GM12878 (cell line): ENCODE measurements around the gene C17orf107. TPM values are rescaled to one million over a fixed set of nuclear protein-coding genes. Genes with fewer than 3 reads are reported as not detected.
"Not testable (repeated sequence)": the region's sequence is repeated elsewhere in the genome, so short reads cannot be mapped to it uniquely, and the experiment has no call there.

ENCODE experiments used
- ATAC-seq: fragments of 200-7000 bp; cut with Tn5 transposase; 3 replicates; pipeline ENCODE4 v1.9.1; 2020; ENCODE audit warnings: mild to moderate bottlenecking, moderate library complexity
- BruUV-seq: library from RNA; stranded (reverse); fragments of 400-500 nt; replicated peaks from 2 replicates; lab custom pipeline; 2021; lab: Mats Ljungman, UMichigan
- CTCF ChIA-PET: fragments of 300-600 bp; sonication (Branson Sonifier 250); formaldehyde crosslinking; extraction: SDS; loops from one replicate; lab custom pipeline; 2021; ENCODE audit warnings: inconsistent platforms; lab: Yijun Ruan, JAX
- POLR2A ChIA-PET: fragments of 350-600 bp; formaldehyde crosslinking; extraction: SDS; loops from one replicate; lab custom pipeline; 2021; ENCODE audit warnings: inconsistent platforms; lab: Charles Lee
- RAD21 ChIA-PET: fragments of 300-600 bp; sonication (Branson Sonifier 250); formaldehyde crosslinking; loops from one replicate; lab custom pipeline; 2023; ENCODE audit warnings: antibody characterized with exemption; ENCODE audit not compliant: unreplicated experiment; lab: Charles Lee
- SMC1A ChIA-PET: fragments of 300-600 bp; sonication (Branson Sonifier 250); formaldehyde crosslinking; loops from one replicate; lab custom pipeline; 2023; ENCODE audit not compliant: unreplicated experiment, uncharacterized antibody; lab: Charles Lee
- DNase-seq: peaks from one replicate; pipeline ENCODE4 v3.0.0-alpha.2; 2011; ENCODE audit warnings: low read depth, low spot score
- FAIRE-seq: peaks from 3 replicates; lab custom pipeline; 2011; peaks lifted over from hg19 to GRCh38; lab: Jason Lieb, UNC
- H2AFZ ChIP-seq: 2 replicates; pipeline ENCODE4 v1.6.0; 2011; ENCODE audit warnings: low read depth, low read length, control low read depth; ENCODE audit not compliant: control insufficient read depth
- H3K27ac ChIP-seq: 2 replicates; pipeline ENCODE4 v1.5.1; 2011; ENCODE audit warnings: control low read depth; ENCODE audit not compliant: control insufficient read depth, insufficient read depth
- H3K27me3 ChIP-seq, 2 experiments: replicated peaks in 1 of 2; 2 replicates each; pipeline versions ENCODE4 v1.6.0 to v1.6.1; 2011; ENCODE audit warnings: low read length in 1 of 2; ENCODE audit not compliant: control insufficient read depth in 2 of 2, insufficient read depth in 2 of 2
- H3K36me3 ChIP-seq, 2 experiments: 2 replicates each; pipeline ENCODE4 v1.5.1; 2011; ENCODE audit warnings: low read length in 1 of 2; ENCODE audit not compliant: control insufficient read depth in 2 of 2, insufficient read depth in 2 of 2
- H3K4me1 ChIP-seq: 2 replicates; pipeline ENCODE4 v1.6.1; 2011; ENCODE audit warnings: mild to moderate bottlenecking, low read length, moderate library complexity, mixed read lengths; ENCODE audit not compliant: control insufficient read depth, insufficient read depth
- H3K4me2 ChIP-seq: 2 replicates; pipeline ENCODE4 v1.6.0; 2011; ENCODE audit warnings: control low read depth; ENCODE audit not compliant: control insufficient read depth, insufficient read depth
- H3K4me3 ChIP-seq: fragments of 200-600 bp; sonication (generic); 2 replicates; pipeline ENCODE4 v1.5.1; 2016
- H3K79me2 ChIP-seq: 2 replicates; pipeline ENCODE4 v1.6.0; 2011; ENCODE audit warnings: low read length; ENCODE audit not compliant: control insufficient read depth, insufficient read depth
- H3K9ac ChIP-seq: 2 replicates; pipeline ENCODE4 v1.8.0; 2011; ENCODE audit warnings: low read length, control low read depth, mixed read lengths; ENCODE audit not compliant: control insufficient read depth, insufficient read depth
- H3K9me3 ChIP-seq: replicated peaks from 3 replicates; pipeline ENCODE4 v1.5.1; 2011; ENCODE audit warnings: mild to moderate bottlenecking, low read length; ENCODE audit not compliant: control insufficient read depth, insufficient read depth
- H4K20me1 ChIP-seq: 2 replicates; pipeline ENCODE4 v1.6.0; 2011; ENCODE audit not compliant: control insufficient read depth, insufficient read depth
- CBFB ChIP-seq: IDR thresholded peaks from 2 replicates; pipeline ENCODE4 v1.6.1; 2016; ENCODE audit warnings: antibody characterized with exemption, low read depth
- GATAD2B ChIP-seq: fragments of 450-650 bp; conservative IDR thresholded peaks from 2 replicates; pipeline ENCODE4 v1.6.1; 2017; ENCODE audit warnings: low read depth, mild to moderate bottlenecking, moderate library complexity
- IRF4 ChIP-seq: IDR thresholded peaks from 2 replicates; pipeline ENCODE4 v1.6.1; 2011; ENCODE audit warnings: low read depth, low read length
- MXI1 ChIP-seq: fragments of 150-350 bp; IDR thresholded peaks from 2 replicates; pipeline ENCODE4 v1.6.1; 2011; ENCODE audit warnings: low read depth, mild to moderate bottlenecking, inconsistent platforms, low read length, improper control_type of control experiment
- NFYA ChIP-seq: IDR thresholded peaks from 2 replicates; pipeline ENCODE4 v1.6.1; 2011; ENCODE audit warnings: low read depth, mild to moderate bottlenecking, low read length, improper control_type of control experiment, borderline replicate concordance
- RB1 ChIP-seq: fragments of 450-650 bp; formaldehyde crosslinking; IDR thresholded peaks from 2 replicates; pipeline ENCODE4 v1.6.1; 2017; ENCODE audit warnings: mild to moderate bottlenecking, borderline replicate concordance
- WGBS: methylation state at CpG from one replicate; pipeline ENCODE4 v1.1.6; 2016; ENCODE audit warnings: low lambda C conversion rate; ENCODE audit not compliant: insufficient replicate concordance, insufficient coverage; ENCODE audit errors: missing lambda C conversion rate; 5-methylcytosine and 5-hydroxymethylcytosine counted together
- in situ Hi-C: fragments of 300-500 bp; cut with MboI; formaldehyde crosslinking; loops from 9 replicates; pipeline ENCODE4 v1.14.3; 2018; ENCODE audit warnings: mixed read lengths
- intact Hi-C: fragments of 100-400 bp; cut with micrococcal nuclease; formaldehyde crosslinking; loops from one replicate; pipeline ENCODE4 v1.14.2; 2022; ENCODE audit not compliant: unreplicated experiment
- polyA plus RNA-seq, 11 experiments: library from polyadenylated mRNA; depleted of rRNA in 4 of 11; unstranded in 6 of 11; stranded (reverse) in 5 of 11; fragments of >200 nt; fragmentation: Nextera tagmentation in 4 of 11; fragmentation: Illumina TruSeq in 1 of 11; extraction: Ambion mirVana in 4 of 11; extraction: Trizol in 1 of 11; gene quantifications; 1 replicate in 1 of 11; 2 replicates in 10 of 11; pipeline versions ENCODE4 v1.2.1 to v1.2.3, GENCODE V29; 2011 to 2016; ENCODE audit warnings: inconsistent platforms in 2 of 11, missing spikeins in 2 of 11, low read depth in 1 of 11
- total RNA-seq, 4 experiments: library from RNA; depleted of rRNA in 3 of 4; stranded (reverse); fragments of >200 nt in 3 of 4; fragmentation: Illumina TruSeq in 1 of 4; extraction: Trizol in 1 of 4; gene quantifications; 2 replicates each; pipeline versions ENCODE4 v1.2.1 to v1.2.3, GENCODE V29; 2013 to 2021
- TF ChIP-seq, protein P1 (sequence below): fragments of 450-650 bp; IDR thresholded peaks from 2 replicates; pipeline ENCODE4 v1.6.1; 2016; ENCODE audit warnings: mild to moderate bottlenecking
- TF ChIP-seq, protein P2 (sequence below): fragments of 450-650 bp; conservative IDR thresholded peaks from 2 replicates; pipeline ENCODE4 v1.6.1; 2017; ENCODE audit warnings: mild to moderate bottlenecking, moderate library complexity

Gene C17orf107
- total and polyA plus RNA-seq, 10 of the 15 experiments (the other 5 are each of a cell fraction or from before 2014, with no cell fraction given): 0.05 to 0.46 (median 0.11) TPM; not detected in 3

DNA sequence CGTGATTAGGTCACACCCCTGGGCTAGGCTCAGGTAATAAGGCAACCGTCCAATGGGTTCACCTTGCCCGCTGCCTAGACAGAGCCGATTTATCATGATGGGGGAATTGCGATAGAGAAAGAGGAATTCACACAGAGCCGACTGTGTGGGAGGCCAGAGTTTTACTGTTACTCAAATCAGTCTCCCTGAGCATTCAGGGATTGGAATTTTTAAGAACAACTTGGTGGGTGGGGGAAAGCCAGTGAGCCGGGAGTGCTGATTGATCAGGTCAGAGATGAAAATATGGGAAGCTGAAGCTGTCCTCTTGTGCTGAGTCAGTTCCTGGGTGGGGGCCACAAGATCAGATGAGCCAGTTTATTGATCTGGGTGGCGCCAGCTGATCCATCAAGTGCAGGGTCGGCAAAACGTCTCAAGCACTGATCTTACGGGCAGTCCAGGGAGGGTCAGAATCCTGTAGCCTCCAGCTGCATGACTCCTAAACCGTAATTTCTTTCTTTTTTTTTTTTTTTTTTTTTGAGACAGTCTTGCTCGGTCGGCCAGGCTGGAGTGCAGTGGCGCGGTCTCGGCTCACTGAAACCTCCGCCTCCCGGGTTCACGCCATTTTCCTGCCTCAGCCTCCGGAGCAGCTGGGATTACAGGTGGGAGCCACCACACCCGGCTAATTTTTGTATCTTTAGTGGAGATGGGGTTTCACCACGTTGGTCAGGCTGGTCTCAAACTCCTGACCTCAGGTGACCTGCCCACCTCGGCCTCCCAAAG is 27.4 kb downstream of the C17orf107 start:
- H3K4me1 ChIP-seq, intact Hi-C loops, RAD21 ChIA-PET, SMC1A ChIA-PET, FAIRE-seq, H3K79me2 ChIP-seq, H3K27me3 ChIP-seq, H3K9ac ChIP-seq, H4K20me1 ChIP-seq, DNase-seq, in situ Hi-C loops, H3K36me3 ChIP-seq, H3K4me2 ChIP-seq, H3K4me3 ChIP-seq, H2AFZ ChIP-seq, ATAC-seq, BruUV-seq, POLR2A ChIA-PET, H3K9me3 ChIP-seq, H3K27ac ChIP-seq: not testable (repeated sequence)
- 88% methylated on average over 22 of the region's 24 CpGs for WGBS
- CTCF ChIA-PET: interaction anchor here (1.2 kb wide), 1 partner anchor 24 kb away, joined by 4 read pairs; the partner anchor contains the start of gene CHRNE

DNA sequence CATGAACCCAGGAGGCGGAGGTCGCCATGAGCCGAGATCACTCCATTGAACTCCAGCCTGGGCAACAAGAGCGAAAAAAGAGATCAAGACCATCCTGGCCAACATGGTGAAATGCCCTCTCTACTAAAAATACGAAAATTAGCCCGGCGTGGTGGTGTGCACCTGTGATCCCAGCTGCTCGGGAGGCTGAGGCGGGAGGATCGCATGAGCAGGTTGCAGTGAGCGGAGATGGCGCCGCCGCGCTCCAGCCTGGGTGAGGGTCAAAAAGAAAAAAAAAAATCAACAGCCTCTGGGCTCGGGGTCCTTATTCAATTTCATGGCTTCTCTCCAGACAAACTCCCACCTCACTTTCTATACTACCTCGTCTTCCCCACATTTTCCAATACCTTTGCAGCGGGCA is 29.5 kb downstream of the C17orf107 start:
- H3K27ac ChIP-seq: no peak overlapping the region
- in situ Hi-C loops: no loop called here
- H3K4me2 ChIP-seq: no peak overlapping the region
- peaks cover 13% of the 10 kb centered on the region for H3K4me1 ChIP-seq
- ChIA-PET RAD21 (no interaction called here), SMC1A (no interaction called here), CTCF (interaction anchor here (1.0 kb wide), 1 partner anchor 20 kb away, joined by 3 read pairs; no protein-coding TSS in a partner anchor), POLR2A (no interaction called here)
- H3K9ac ChIP-seq: no peak overlapping the region
- H3K9me3 ChIP-seq: no peaks in the 10 kb centered on the region
- H3K79me2 ChIP-seq: no peaks in the 10 kb centered on the region
- no peak overlapping the region for H3K4me3 ChIP-seq
- no peak for FAIRE-seq
- H2AFZ ChIP-seq: no peak overlapping the region
- ATAC-seq: no peak
- intact Hi-C loops: no loop called here
- H3K27me3 ChIP-seq: no peaks in the 10 kb centered on the region
- WGBS: 98% methylated on average over 18 of the region's 18 CpGs
- no peaks in the 10 kb centered on the region for H4K20me1 ChIP-seq
- no TSS peak for BruUV-seq
- DNase-seq: no peak
- no peaks in the 10 kb centered on the region; a peak in 1 of 4 replicates for H3K36me3 ChIP-seq
- no peak for TF ChIP-seq RB1
- no peak for TF ChIP-seq NFYA
- no peak for TF ChIP-seq IRF4
- TF ChIP-seq, protein P1, sequence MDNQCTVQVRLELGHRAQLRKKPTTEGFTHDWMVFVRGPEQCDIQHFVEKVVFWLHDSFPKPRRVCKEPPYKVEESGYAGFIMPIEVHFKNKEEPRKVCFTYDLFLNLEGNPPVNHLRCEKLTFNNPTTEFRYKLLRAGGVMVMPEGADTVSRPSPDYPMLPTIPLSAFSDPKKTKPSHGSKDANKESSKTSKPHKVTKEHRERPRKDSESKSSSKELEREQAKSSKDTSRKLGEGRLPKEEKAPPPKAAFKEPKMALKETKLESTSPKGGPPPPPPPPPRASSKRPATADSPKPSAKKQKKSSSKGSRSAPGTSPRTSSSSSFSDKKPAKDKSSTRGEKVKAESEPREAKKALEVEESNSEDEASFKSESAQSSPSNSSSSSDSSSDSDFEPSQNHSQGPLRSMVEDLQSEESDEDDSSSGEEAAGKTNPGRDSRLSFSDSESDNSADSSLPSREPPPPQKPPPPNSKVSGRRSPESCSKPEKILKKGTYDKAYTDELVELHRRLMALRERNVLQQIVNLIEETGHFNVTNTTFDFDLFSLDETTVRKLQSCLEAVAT: no peak
- no peak for TF ChIP-seq GATAD2B
- TF ChIP-seq, protein P2, sequence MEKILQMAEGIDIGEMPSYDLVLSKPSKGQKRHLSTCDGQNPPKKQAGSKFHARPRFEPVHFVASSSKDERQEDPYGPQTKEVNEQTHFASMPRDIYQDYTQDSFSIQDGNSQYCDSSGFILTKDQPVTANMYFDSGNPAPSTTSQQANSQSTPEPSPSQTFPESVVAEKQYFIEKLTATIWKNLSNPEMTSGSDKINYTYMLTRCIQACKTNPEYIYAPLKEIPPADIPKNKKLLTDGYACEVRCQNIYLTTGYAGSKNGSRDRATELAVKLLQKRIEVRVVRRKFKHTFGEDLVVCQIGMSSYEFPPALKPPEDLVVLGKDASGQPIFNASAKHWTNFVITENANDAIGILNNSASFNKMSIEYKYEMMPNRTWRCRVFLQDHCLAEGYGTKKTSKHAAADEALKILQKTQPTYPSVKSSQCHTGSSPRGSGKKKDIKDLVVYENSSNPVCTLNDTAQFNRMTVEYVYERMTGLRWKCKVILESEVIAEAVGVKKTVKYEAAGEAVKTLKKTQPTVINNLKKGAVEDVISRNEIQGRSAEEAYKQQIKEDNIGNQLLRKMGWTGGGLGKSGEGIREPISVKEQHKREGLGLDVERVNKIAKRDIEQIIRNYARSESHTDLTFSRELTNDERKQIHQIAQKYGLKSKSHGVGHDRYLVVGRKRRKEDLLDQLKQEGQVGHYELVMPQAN: no peak
- TF ChIP-seq CBFB: no peak
- TF ChIP-seq MXI1: no peak
